GM19025 (cell line): ENCODE data around the gene ZFP36L2.

ENCODE experiments used
- ATAC-seq: cut with Tn5 transposase; IDR thresholded peaks from one replicate; pipeline ENCODE4 v1.9.1; 2021; ENCODE audit warnings: mild to moderate bottlenecking, low read depth, moderate library complexity; ENCODE audit not compliant: unreplicated experiment

The ZFP36L2 gene

GRCh38 chr2:43224571-43225092 lies 1.8 kb downstream of the ZFP36L2 start:
- no peak for ATAC-seq

DNA sequence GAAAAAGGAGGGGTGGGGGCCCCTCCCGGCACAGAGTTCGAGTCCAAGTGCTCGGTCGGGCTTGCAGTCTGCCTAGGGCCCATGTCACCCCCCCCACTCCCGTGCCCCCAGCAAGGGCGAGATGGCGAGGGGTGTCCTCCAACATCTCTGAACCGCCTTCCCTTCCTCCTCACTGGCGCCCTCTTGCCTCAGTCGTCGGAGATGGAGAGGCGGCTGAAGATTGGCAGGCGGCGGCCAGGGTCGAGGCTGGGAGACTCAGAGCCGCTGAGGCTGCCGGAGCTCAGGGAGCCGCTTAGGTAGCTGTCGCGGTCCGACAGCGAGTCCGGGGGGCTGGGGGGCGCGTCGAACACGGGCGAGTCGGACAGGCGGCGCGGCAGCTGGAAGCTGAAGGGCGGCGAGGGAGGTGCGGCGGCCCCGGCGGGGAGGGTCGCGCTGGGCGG lies 2.3 kb downstream of the ZFP36L2 start:
- no peak for ATAC-seq

GRCh38 chr2:43223521-43224001 lies 2.8 kb downstream of the ZFP36L2 start:
- no peak for ATAC-seq

GRCh38 chr2:43222475-43223309 lies 3.7 kb downstream of the ZFP36L2 start:
- ATAC-seq: no peak

- no peak for ATAC-seq
Measured at GRCh38 chr2:43221763-43222474, 4.5 kb downstream of the ZFP36L2 start.

- ATAC-seq: no peak
Measured at GRCh38 chr2:43221124-43221762, 5.2 kb downstream of the ZFP36L2 start.

- ATAC-seq: no peak
Measured at GRCh38 chr2:43220760-43221123, 5.7 kb downstream of the ZFP36L2 start.

DNA sequence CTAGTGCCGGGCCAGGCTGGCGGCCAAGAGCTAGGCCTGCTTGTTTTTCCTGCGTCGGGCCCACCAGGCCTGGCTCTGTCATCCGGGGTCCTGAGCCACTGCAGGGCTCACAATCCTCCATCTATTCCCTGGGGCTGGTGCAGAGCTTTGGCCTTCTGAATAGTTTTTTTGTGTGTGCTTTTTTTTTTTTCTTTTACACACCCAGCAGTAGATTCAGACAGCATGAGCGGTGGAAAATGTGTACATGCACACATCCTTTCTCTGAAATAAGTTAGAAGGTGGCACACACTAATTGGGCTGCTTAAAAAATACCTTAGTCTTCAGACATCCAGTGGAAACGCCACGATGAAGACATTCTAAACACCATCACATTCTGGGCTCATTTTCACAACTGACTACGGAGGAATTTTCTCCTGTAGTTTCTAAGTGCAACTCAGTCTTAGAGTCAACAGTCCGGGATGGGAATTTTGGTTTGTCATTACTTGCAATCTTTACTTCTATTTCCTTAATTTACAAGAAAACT lies 6.1 kb downstream of the ZFP36L2 start:
- ATAC-seq: no peak

GRCh38 chr2:43219383-43220228 lies 6.8 kb downstream of the ZFP36L2 start:
- ATAC-seq: peak; percentile 54

DNA sequence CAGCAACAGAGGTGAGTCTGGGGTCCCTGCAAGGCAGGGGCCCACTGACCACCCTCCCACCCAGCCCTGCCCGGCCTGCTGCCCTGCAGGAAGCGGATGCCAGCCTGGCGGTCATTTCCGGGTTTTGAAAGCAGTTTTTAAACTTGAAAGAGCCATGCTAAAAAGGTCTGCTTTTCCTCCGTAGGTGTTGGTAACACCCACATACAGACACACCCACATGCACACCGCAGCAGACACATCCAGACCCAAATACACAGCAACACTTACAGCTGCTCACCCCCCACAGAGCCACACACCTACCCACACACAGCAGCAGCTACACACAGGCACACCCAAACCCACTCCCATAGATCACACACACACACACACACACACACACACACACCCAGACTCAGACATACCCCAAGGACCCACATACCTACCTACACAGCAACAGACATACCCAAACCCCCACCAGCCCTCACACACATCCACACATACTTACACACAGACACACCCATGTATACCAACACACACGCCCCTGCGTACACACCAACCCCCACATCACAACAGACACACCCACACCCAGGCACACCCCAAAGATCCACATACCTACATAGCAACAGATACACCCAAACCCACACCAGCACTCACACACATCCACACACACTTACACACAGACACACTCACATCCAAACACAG lies 7.6 kb downstream of the ZFP36L2 start:
- no peak for ATAC-seq

DNA sequence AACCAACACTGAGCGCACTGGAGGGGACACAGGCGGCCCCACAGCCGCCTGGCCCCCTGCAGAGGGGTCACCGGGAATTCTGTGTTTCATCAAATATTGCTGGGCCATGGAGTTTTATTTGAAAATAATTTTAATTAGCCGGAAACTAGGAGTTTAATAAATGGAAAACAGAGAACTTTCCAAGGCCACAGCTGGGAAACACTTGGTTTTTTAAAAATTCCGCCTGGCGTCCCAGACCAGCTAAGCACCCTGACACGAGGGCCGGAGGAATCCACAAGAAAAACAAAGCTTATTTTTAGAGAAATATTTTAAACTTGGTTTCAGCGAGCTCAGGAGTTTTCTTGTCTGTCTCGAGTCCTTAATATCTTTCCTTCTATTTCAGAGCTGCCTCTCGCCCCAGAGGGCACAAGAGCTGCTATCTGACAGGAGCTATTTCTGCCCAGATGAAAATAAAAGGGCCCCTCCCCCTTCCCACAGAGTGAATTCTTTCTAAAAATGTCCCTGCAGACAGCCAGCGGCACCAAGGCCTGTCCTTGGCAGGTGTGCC lies 8.2 kb downstream of the ZFP36L2 start:
- no peak for ATAC-seq

DNA sequence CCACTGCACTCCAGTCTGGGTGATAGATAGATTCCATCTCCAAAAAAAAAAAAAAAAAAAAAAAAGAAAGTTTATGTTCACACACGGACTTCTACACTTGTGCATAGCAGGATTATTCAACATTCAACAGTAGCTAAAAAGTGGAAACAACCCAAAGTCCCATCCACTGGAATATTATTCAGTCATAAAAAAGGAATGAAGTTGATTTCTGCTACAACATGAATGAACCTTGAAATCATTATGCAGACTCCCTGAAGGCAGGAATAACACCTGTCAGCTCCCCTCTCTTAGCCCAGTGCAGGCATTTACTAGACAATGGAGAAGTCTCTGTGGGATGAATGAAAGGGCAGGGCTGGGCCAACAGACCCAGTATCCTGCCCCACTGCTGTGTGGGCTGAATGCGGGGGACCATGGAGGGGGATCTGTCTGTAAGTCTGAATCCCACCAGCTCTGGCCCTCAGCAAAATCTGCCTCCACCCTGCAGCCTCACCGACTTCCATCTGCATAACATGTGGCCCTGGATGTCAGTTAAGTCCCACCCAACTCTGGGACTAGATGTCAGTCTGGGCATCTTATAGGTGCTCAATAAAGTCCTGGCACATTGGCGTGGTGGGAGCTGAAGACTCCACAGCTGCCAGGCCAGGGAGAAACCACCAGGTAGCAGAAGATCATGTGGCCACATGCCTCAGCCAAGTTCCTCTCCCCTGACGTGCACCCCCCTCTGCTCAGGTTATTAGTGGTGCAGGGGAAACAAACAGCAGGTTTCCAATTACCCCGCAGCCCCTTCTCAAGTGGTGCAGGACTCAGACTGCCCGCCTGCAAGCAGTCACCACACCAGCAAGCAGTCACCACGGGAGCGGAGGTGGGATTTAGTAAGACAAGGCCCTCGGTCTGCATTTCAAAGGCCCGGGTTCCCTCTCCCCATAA lies 8.9 kb downstream of the ZFP36L2 start:
- no peak for ATAC-seq

DNA sequence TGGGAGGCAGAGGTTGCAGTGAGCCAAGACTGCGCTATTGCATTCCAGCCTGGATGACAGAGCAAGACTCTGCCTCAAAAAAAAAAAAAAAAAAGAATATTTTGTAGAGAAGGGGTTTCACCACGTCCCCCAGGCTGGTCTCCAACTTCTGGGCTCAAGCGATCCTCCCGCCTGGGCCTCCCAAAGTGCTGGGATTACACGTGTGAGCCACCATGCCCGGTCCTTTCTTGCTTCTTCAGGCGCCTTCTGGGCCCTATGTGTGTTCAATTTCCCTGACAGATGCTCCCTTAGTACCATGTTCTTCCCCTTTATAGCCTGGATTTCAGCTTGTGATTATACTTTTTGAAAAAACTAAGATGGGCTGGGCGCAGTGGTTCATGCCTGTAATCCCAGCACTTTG lies 9.8 kb downstream of the ZFP36L2 start:
- ATAC-seq: no peak

- ATAC-seq: no peak
Measured at GRCh38 chr2:43215673-43216255, 10.6 kb downstream of the ZFP36L2 start.

DNA sequence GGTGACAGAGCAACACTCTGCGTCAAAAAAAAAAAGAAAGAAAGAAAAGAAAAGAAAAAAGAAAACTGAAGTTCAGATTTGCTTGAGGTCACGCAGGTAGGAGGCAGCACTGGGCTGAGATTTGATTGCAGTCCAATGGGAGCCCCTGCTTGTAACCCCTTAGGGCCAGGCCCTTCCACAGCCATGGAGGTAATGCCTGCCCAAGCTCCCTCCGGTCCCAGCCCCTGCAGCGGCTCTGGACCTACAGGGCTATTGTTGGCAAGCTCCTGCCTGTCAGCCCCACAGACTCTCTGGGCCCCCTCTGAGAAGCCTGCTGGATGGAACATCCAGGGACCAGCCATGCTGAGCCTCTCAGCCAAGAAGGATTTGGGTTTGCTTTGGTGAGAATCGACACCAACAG lies 12.2 kb downstream of the ZFP36L2 start:
- no peak for ATAC-seq

DNA sequence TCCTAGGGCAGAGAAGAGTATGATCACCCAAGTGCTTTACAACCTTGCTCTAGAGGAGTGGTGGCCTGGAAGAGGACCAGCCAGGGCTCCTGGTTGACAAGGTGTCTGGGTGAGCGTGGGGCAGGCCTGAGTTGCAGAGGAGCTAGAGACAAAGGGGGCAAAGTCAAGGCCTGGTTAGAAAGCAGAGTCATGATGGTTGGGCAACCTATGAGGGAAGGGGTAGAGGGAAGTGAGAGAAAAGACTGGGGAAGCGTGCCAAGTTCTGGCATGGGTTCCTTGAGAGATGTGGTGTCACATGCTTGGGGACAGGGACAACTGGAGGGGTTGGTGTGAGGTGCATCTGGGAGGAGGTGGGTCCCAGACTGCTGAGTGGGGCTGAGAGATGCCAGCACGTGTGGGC lies 13.5 kb downstream of the ZFP36L2 start:
- no peak for ATAC-seq

- no peak for ATAC-seq
Measured at GRCh38 chr2:43212216-43212835, 14.1 kb downstream of the ZFP36L2 start.
